B cell (primary cell): ENCODE results near the gene PRM1. TPM values are rescaled to one million over a fixed set of nuclear protein-coding genes. Genes with fewer than 3 reads are reported as not detected.

Experiments used
- ATAC-seq: fragments of 200-7000 bp; cut with Tn5 transposase; one replicate; pipeline ENCODE4 v1.10.0; 2021; ENCODE audit warnings: low read depth, mild to moderate bottlenecking, moderate number of reproducible peaks, moderate library complexity
- CTCF ChIA-PET: fragments of 350-600 bp; sonication (Branson Sonifier 250); formaldehyde crosslinking; loops from one replicate; lab custom pipeline; 2021; ENCODE audit warnings: antibody characterized with exemption, inconsistent platforms; lab: Charles Lee
- POLR2A ChIA-PET: fragments of 350-600 bp; sonication (Branson Sonifier 250); formaldehyde crosslinking; loops from one replicate; lab custom pipeline; 2021; ENCODE audit warnings: antibody characterized with exemption; lab: Charles Lee
- DNase-seq: peaks from one replicate; pipeline ENCODE4 v3.0.0; 2013
- H2AFZ ChIP-seq: 2 replicates; pipeline ENCODE4 v1.6.1; 2012; ENCODE audit warnings: mild to moderate bottlenecking, low read depth, low read length; ENCODE audit not compliant: insufficient read depth, poor library complexity, severe bottlenecking
- H3K27ac ChIP-seq, 2 donors: 1 replicate in 1 of 2; 2 replicates in 1 of 2; pipeline ENCODE4 v1.5.1; 2012 to 2013; ENCODE audit warnings: low read length in 2 of 2, mild to moderate bottlenecking in 2 of 2, moderate library complexity in 1 of 2
- H3K27me3 ChIP-seq, 4 experiments: fragments of 200-600 bp in 1 of 4; sonication (generic) in 1 of 4; replicated peaks in 1 of 4; 1 replicate in 2 of 4; 2 replicates in 2 of 4; pipeline versions ENCODE4 v1.6.1 to v1.7.0; 2013 to 2016; ENCODE audit warnings: low read length in 3 of 4, mild to moderate bottlenecking in 2 of 4, mixed read lengths in 1 of 4, moderate library complexity in 1 of 4; ENCODE audit not compliant: insufficient read depth in 4 of 4, control insufficient read depth in 3 of 4; ENCODE audit errors: control extremely low read depth in 1 of 4
- H3K36me3 ChIP-seq, 2 experiments: replicated peaks in 1 of 2; 1 replicate in 1 of 2; 2 replicates in 1 of 2; pipeline versions ENCODE4 v1.6.1 to v1.7.1; 2013; ENCODE audit warnings: low read length in 1 of 2; ENCODE audit not compliant: insufficient read depth in 2 of 2, control insufficient read depth in 1 of 2; ENCODE audit errors: control extremely low read depth in 1 of 2, extremely low read depth in 1 of 2
- H3K4me1 ChIP-seq, 2 donors: fragments of 200-600 bp in 1 of 2; sonication (generic) in 1 of 2; 1 replicate in 1 of 2; 2 replicates in 1 of 2; pipeline versions ENCODE4 v1.5.1 to v1.6.1; 2013 to 2017; ENCODE audit warnings: low read length in 2 of 2; ENCODE audit not compliant: control insufficient read depth in 2 of 2, insufficient read depth in 2 of 2
- H3K4me2 ChIP-seq: replicated peaks from 2 replicates; pipeline ENCODE3; 2012; ENCODE audit warnings: mild to moderate bottlenecking, low read depth, low read length; ENCODE audit not compliant: poor library complexity, severe bottlenecking
- H3K4me3 ChIP-seq, 5 experiments: fragments of 200-600 bp in 1 of 5; sonication (generic) in 1 of 5; 1 replicate in 3 of 5; 2 replicates in 2 of 5; pipeline versions ENCODE4 v1.5.1 to v1.7.0; 2011 to 2016; ENCODE audit warnings: low read length in 4 of 5, mild to moderate bottlenecking in 4 of 5, low read depth in 2 of 5, control low read depth in 1 of 5, moderate library complexity in 1 of 5; ENCODE audit not compliant: insufficient read depth in 1 of 5; ENCODE audit errors: control extremely low read depth in 1 of 5, extremely low read depth in 1 of 5
- H3K79me2 ChIP-seq: fragments of 200-600 bp; sonication (generic); one replicate; pipeline ENCODE4 v1.6.0; 2016; ENCODE audit warnings: low read length; ENCODE audit not compliant: control insufficient read depth, insufficient read depth
- H3K9ac ChIP-seq: fragments of 200-600 bp; sonication (generic); 2 replicates; pipeline ENCODE4 v1.6.1; 2017; ENCODE audit warnings: mild to moderate bottlenecking, low read length, moderate library complexity
- H3K9me3 ChIP-seq, 3 donors: one replicate each; pipeline versions ENCODE4 v1.6.1 to v1.7.1; 2013; ENCODE audit warnings: low read length in 2 of 3; ENCODE audit not compliant: control insufficient read depth in 2 of 3, insufficient read depth in 1 of 3; ENCODE audit errors: control extremely low read depth in 1 of 3
- H4K20me1 ChIP-seq: 2 replicates; pipeline ENCODE4 v1.6.0; 2012; ENCODE audit warnings: mild to moderate bottlenecking, low read length; ENCODE audit not compliant: insufficient read depth, control insufficient read depth, poor library complexity, severe bottlenecking
- H3K27ac Mint-ChIP-seq: one replicate; pipeline ENCODE4 v1.8.0; 2021; ENCODE audit warnings: mixed read lengths
- H3K27me3 Mint-ChIP-seq: one replicate; pipeline ENCODE4 v1.8.0; 2021; ENCODE audit warnings: mixed read lengths
- H3K4me1 Mint-ChIP-seq: one replicate; pipeline ENCODE4 v1.8.0; 2021; ENCODE audit warnings: mixed read lengths
- H3K4me3 Mint-ChIP-seq: one replicate; pipeline ENCODE4 v1.8.0; 2021; ENCODE audit warnings: mixed read lengths
- H3K9me3 Mint-ChIP-seq: one replicate; pipeline ENCODE4 v1.8.0; 2022; ENCODE audit warnings: mixed read lengths; ENCODE audit not compliant: insufficient read depth
- EZH2 ChIP-seq: IDR thresholded peaks from 2 replicates; pipeline ENCODE4 v1.6.1; 2012; ENCODE audit warnings: borderline replicate concordance, low read depth, mild to moderate bottlenecking, moderate library complexity, low read length; ENCODE audit not compliant: insufficient read depth, poor library complexity, severe bottlenecking
- WGBS: methylation state at CpG from one replicate; pipeline ENCODE4 v1.1.5; 2013; ENCODE audit warnings: missing lambda C conversion rate; ENCODE audit not compliant: insufficient coverage; 5-methylcytosine and 5-hydroxymethylcytosine counted together
- intact Hi-C: fragments of 100-400 bp; cut with micrococcal nuclease; formaldehyde crosslinking; loops from one replicate; pipeline ENCODE4 v1.10.0; 2022
- polyA plus RNA-seq: library from polyadenylated mRNA; depleted of rRNA; stranded (reverse); fragments of >200 nt; gene quantifications from 2 replicates; pipeline ENCODE4 v1.2.3, GENCODE V29; 2012
- total RNA-seq, 2 donors: library from RNA; stranded (reverse); fragments of 120-200 nt in 1 of 2; gene quantifications; 1 replicate in 1 of 2; 2 replicates in 1 of 2; pipeline versions ENCODE4 v1.2.3 to v1.2.4, GENCODE V29; 2013 to 2022
- TF ChIP-seq, protein P1 (sequence below): fragments of 200-600 bp; IDR thresholded peaks from one replicate; pipeline ENCODE4 v1.8.0; 2022; ENCODE audit warnings: antibody characterized with exemption, mild to moderate bottlenecking

Gene PRM1
- total and polyA plus RNA-seq, 2 donors (not counting 1 experiment from before 2014, with no cell fraction given) = not detected

- Histone ChIP-seq H3K4me1 (peaks cover 18 to 22% of the 10 kb centered on the region in 2 donors), H3K9me3 (no peaks in the 10 kb centered on the region), H3K4me3 (no peak overlapping the region), H3K36me3 (no peaks in the 10 kb centered on the region), H3K27me3 (no peaks in the 10 kb centered on the region), H3K4me2 (peak overlapping the region; percentile 20), H2AFZ (no peak overlapping the region), H4K20me1 (no peaks in the 10 kb centered on the region), H3K27ac (no peak overlapping the region), H3K79me2 (no peaks in the 10 kb centered on the region), H3K9ac (no peak overlapping the region)
- WGBS = 20% methylated on average over 3 of the region's 4 CpGs
- ChIA-PET POLR2A (interaction anchor here (1.0 to 1.2 kb wide), 2 partner anchors 8 to 33 kb away, joined by 3 read pairs; no protein-coding TSS in a partner anchor), CTCF (interaction anchor here (0.5 to 1.9 kb wide), 4 partner anchors 34 to 299 kb away, joined by 3 to 7 read pairs (median 4); no protein-coding TSS in a partner anchor)
- Mint-ChIP-seq H3K9me3 (no peaks in the 10 kb centered on the region), H3K27me3 (no peaks in the 10 kb centered on the region), H3K27ac (peak overlapping the region; percentile 27), H3K4me3 (peak overlapping the region; percentile 1), H3K4me1 (peaks cover 22% of the 10 kb centered on the region)
- DNase-seq (no peak), ATAC-seq (peak; percentile 31)
- TF ChIP-seq, protein P1, sequence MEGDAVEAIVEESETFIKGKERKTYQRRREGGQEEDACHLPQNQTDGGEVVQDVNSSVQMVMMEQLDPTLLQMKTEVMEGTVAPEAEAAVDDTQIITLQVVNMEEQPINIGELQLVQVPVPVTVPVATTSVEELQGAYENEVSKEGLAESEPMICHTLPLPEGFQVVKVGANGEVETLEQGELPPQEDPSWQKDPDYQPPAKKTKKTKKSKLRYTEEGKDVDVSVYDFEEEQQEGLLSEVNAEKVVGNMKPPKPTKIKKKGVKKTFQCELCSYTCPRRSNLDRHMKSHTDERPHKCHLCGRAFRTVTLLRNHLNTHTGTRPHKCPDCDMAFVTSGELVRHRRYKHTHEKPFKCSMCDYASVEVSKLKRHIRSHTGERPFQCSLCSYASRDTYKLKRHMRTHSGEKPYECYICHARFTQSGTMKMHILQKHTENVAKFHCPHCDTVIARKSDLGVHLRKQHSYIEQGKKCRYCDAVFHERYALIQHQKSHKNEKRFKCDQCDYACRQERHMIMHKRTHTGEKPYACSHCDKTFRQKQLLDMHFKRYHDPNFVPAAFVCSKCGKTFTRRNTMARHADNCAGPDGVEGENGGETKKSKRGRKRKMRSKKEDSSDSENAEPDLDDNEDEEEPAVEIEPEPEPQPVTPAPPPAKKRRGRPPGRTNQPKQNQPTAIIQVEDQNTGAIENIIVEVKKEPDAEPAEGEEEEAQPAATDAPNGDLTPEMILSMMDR = no peak
- no peak for TF ChIP-seq EZH2
- intact Hi-C loops = no loop called here
Measured at GRCh38 chr16:11263737-11264136, 17.4 kb downstream of the PRM1 start.

GRCh38 chr16:11262915-11263314, 18.2 kb downstream of the PRM1 start:
- POLR2A ChIA-PET = interaction anchor here (1.0 to 1.2 kb wide), 2 partner anchors 7 to 34 kb away, joined by 3 read pairs; no protein-coding TSS in a partner anchor
- H3K4me1 Mint-ChIP-seq = peaks cover 30% of the 10 kb centered on the region

More at GRCh38 chr16:11262915-11263314, 18.2 kb downstream of the PRM1 start:
- intact Hi-C loops = no loop called here
- Mint-ChIP-seq H3K9me3 (no peaks in the 10 kb centered on the region), H3K4me3 (no peak overlapping the region), H3K27me3 (no peaks in the 10 kb centered on the region), H3K27ac (no peak overlapping the region)
- CTCF ChIA-PET = interaction anchor here (1.7 kb wide), 1 partner anchor 35 kb away, joined by 6 read pairs; no protein-coding TSS in a partner anchor
- ATAC-seq (no peak), DNase-seq (no peak)
- H3K4me2 ChIP-seq = no peak overlapping the region
- no peak overlapping the region for H3K4me3 ChIP-seq
- H3K9me3 ChIP-seq = no peaks in the 10 kb centered on the region
- TF ChIP-seq, protein P1 = no peak
- H4K20me1 ChIP-seq = no peaks in the 10 kb centered on the region
- H3K4me1 ChIP-seq = peaks cover 25 to 30% of the 10 kb centered on the region in 2 donors
- H3K9ac ChIP-seq = no peak overlapping the region
- no peak overlapping the region for H2AFZ ChIP-seq
- H3K27ac ChIP-seq = no peak overlapping the region
- H3K27me3 ChIP-seq = no peaks in the 10 kb centered on the region
- WGBS = 89% methylated on average over 7 of the region's 8 CpGs
- H3K36me3 ChIP-seq = no peaks in the 10 kb centered on the region
- no peaks in the 10 kb centered on the region for H3K79me2 ChIP-seq
